SHP77 treated with DMSO at 0.1 percent for 48 hours (cell line): ENCODE measurements around the gene LRRC73.
A peak's percentile ranks its signal among the peaks of the same experiment; 100 is the strongest.
"Not testable (repeated sequence)": the region's sequence is repeated elsewhere in the genome, so short reads cannot be mapped to it uniquely, and the experiment has no call there.

ENCODE experiments used
- DNase-seq: peaks from one replicate; lab custom pipeline; 2025; lab: John Stamatoyannopoulos, UW

LRRC73 gene

GRCh38 chr6:43510827-43511163 lies 649 bp upstream of the LRRC73 start:
- DNase-seq, result no peak

- DNase-seq, result no peak
Observed at GRCh38 chr6:43509142-43509983, 783 bp downstream of the LRRC73 start.

- DNase-seq, result no peak
Observed at GRCh38 chr6:43508481-43509141, 1.5 kb downstream of the LRRC73 start.

GRCh38 chr6:43506667-43507471 lies 3.3 kb downstream of the LRRC73 start:
- peak; percentile 26 for DNase-seq

- no peak for DNase-seq
Observed at GRCh38 chr6:43506171-43506570, 4.0 kb downstream of the LRRC73 start.

- no peak for DNase-seq
Observed at GRCh38 chr6:43505718-43506117, 4.4 kb downstream of the LRRC73 start.

GRCh38 chr6:43504756-43505593 lies 5.2 kb downstream of the LRRC73 start:
- DNase-seq, result no peak

- no peak for DNase-seq
Observed at GRCh38 chr6:43503443-43503842, 6.7 kb downstream of the LRRC73 start.

GRCh38 chr6:43502666-43503065 lies 7.5 kb downstream of the LRRC73 start:
- no peak for DNase-seq

- DNase-seq, result no peak
Observed at GRCh38 chr6:43500921-43501320, 9.2 kb downstream of the LRRC73 start.

GRCh38 chr6:43499028-43499815 lies 10.9 kb downstream of the LRRC73 start:
- no peak for DNase-seq

- not testable (repeated sequence) for DNase-seq
Observed at GRCh38 chr6:43498291-43498690, 11.9 kb downstream of the LRRC73 start.

GRCh38 chr6:43497689-43498088 lies 12.5 kb downstream of the LRRC73 start:
- DNase-seq, result no peak

- DNase-seq, result no peak
Observed at GRCh38 chr6:43497129-43497396, 13.1 kb downstream of the LRRC73 start.

GRCh38 chr6:43496370-43497128 lies 13.6 kb downstream of the LRRC73 start:
- DNase-seq, result no peak

- DNase-seq, result no peak
Observed at GRCh38 chr6:43495409-43495941, 14.7 kb downstream of the LRRC73 start.

GRCh38 chr6:43494766-43495165 lies 15.4 kb downstream of the LRRC73 start:
- no peak for DNase-seq

- DNase-seq, result no peak
Observed at GRCh38 chr6:43494321-43494720, 15.8 kb downstream of the LRRC73 start.

GRCh38 chr6:43493833-43494232 lies 16.3 kb downstream of the LRRC73 start:
- DNase-seq, result no peak

- DNase-seq, result no peak
Observed at GRCh38 chr6:43493230-43493629, 16.9 kb downstream of the LRRC73 start.
